Stimulated activated CD4-positive, alpha-beta T cell treated with anti-CD3 and anti-CD28 coated beads, TNF-alpha, amount 100 ng/mL, for 1 hour (primary cell): ENCODE results near the gene OTULINL.
"Not testable (repeated sequence)": the region's sequence is repeated elsewhere in the genome, so short reads cannot be mapped to it uniquely, and the experiment has no call there.

Experiments used
- DNase-seq, 3 donors: peaks; one replicate each; pipeline ENCODE4 v3.0.0-alpha.2; 2020; ENCODE audit warnings: low read depth in 3 of 3, low spot score in 1 of 3

OTULINL gene

DNA sequence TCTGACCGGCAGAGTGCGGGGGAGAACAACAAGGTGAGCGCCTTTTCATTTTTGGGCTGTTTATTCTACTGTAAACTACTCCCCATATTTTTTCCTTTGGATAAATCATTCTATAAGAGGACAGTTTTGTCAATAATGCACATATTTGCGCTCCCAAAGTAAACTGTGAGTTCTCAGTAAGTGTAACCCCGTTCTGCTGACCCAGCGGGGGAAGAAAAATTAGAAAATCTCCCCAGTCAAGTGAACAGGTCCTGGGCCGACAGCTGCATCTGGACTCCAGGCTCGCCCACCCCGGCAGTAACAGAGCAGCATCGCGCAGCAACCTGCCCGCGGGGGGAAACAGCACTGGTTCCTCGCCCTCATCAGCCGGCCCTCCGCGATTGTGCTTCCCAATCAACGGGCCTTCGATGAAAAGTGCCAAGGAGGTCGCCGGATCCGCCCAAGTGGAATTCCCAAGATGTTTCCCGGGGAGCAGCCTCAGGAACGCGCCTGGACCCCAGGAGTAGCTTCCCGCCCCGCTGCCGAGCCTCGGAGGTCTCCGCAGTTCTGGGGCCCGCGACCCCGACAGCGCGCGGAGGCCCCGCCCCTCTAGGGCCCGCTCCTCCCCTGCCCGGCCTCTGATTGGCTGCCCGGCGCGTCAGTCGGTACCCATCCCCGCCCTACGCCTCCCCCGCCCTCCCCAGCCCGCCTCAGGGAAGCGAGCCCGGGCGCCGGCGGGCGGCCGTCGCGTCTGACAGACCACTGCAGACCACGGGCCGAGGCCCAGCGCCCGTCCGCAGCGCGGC is at the start of gene OTULINL:
OTULINL (plus strand) TSS at position 687 of the 785 bp plus-strand sequence. CDS start 103 bp downstream, outside the sequence.
- peak; percentile 70 to 87 (median 79) for DNase-seq

DNA sequence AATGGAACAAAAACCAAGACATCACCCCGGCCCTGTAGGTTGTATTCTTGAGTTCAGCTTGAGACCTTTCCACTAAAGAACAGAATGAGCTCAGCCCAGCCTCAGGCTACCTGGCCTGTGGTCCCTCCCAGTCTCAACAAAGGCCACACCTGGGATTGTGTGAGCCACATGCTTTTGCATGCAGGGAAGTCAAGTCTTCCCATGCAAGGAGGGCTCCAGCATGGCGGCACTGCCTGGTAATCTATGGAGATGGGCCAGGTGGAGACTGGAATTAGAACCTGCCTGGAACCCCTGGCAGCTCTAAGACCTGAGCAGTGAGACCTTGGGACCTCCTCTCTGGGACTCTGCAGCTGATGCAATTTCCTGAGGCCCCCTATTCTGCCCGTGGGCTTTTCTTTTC is 49.4 kb upstream of the OTULINL start:
- no peak for DNase-seq

DNA sequence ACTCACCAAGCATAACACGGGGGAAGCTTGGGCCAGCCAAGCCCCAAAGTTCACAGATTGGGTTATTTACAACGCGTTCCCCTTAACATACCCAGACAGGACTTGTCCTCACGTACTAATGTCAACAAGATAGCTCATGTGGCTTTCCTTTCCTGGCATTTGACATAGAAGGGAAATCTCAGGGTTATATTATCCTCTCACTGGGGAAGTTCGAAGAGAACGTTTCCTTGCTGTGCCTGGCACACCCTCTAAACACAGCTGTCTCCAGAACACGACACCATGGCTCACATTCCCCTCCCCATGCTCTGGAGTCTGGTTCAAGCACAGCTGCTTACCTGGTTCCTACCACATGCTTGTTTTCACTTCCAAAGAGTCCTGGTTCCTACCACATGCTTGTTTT is 46.8 kb upstream of the OTULINL start:
- no peak for DNase-seq

DNA sequence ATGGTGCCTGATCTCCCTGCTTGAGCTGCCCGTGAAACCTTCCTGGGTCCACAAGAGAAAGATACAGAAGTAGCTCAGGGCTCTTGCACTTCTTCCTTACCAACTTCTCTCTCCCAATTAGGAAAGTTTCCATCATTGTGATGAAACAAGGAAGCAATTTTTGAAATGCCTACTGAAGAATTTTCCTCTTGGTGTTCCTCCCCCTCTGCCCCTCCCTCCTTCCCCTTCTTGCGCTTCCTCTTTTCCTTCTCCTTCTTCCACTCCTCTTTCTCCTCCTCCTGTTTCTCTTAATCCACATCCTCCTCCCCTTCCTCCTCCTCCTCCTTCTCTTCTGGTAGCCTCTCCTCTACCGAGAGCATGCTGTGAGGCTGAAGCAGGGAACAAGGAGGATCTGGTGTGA is 36.3 kb upstream of the OTULINL start:
- DNase-seq, result no peak

DNA sequence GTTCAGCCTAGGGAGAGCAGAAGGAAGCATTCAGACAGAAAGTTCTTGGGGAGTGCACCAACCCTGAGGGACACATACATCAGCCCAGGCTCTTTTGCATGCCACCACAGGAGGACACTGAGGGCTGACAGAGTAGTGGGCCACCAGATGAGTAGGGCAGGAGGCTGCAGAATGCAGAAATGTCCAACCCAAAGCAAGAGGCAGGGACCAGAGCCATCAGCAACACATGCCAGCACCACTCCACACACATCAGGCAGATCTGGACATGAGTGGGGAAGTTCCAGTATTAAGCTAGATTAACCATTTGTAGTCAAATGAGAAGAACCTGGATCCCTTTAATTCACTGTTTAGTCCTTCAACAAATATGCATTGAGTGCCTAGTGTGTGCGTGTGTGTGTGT is 35.7 kb upstream of the OTULINL start:
- no peak for DNase-seq

DNA sequence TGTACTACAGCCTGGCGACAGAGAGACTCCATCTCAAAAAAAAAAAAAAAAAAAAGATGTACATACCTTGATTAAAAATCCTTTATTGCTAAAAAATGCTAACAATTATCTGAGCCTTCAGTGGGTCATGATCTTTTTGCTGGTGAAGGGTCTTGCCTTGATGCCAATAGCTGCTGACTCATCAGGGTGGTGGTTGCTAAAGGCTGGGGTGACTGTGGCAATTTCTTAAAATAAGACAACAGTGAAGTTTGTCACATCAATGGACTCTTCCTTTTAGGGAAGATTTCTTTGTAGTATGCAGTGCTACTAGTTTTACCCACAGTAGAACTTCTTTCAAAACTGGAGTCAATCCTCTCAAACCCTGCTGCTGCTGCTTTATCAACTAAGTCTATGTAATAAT is 33.9 kb upstream of the OTULINL start:
- DNase-seq, result no peak

DNA sequence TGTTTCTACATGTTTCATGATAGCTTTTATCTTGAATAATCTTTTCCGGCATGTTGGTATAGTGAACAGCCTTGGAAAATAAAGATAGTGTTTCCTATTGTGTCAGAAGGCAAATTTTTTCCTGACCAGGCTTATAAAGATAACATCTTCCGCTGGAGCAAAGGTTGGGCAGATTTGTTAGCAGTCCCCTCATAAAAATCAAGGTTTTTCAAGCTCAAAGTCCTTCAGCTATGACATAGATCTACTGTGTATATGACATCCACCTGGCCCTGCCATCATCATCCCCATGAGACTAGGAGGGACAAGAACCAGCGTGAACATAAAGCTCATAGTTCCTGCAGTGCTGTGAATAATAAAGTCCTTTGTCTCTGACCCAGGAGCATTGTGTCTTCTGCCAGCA is 30.4 kb upstream of the OTULINL start:
- DNase-seq, result no peak

DNA sequence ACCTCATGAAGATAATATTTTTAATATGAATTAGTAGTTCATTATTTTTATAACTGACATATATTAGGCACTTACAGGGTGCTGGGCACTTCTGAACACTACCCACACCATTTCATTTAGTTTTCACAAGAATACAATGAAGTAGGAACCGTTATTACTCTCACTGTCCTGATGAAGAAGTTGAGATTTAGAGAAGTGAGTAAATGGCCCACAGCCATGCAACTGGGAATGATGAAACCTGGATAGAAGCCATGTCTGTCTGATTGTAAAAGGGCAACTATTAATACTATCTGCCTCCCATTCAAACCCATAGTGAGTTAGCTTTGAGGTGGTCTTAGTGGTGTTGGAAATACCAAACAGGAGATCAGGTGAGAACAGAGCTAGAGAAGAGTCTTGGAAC is 29.6 kb upstream of the OTULINL start:
- no peak for DNase-seq

DNA sequence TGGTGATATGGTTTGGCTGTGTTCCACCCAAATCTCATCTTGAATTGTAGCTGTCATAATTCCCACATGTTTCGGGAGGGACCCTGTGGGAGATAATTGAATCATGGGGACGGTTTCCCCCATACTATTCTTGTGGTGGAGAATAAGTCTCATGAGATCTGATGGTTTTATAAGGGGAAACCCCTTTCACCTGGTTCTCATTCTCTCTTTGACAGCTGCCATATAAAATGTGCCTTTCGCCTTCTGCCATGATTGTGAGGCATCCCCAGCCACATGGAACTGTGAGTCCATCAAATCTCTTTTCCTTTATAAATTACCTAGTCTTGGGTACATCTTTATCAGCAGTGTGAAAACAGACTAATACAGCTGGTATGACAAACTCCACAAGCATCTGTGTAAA is 27.3 kb upstream of the OTULINL start:
- DNase-seq, result not testable (repeated sequence)

DNA sequence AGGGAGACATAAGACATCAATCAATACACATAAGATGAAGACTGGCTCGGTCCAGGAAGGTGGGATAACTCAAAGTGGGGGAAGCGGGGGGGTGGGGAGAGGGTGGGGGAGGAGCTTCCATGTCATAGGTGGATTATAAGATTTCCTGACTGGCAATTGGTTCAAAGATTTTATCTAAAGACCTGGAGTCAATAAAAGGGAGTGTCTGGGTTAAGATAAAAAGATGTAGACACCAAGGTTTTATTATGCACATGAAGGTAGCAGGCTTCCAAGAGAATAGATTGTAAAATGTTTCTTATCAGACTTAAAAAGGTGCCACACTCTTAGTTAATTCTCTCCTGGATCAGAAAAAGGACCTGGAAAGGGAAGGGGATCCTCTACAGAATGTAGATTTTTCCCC is 25.6 kb upstream of the OTULINL start:
- DNase-seq, result no peak

DNA sequence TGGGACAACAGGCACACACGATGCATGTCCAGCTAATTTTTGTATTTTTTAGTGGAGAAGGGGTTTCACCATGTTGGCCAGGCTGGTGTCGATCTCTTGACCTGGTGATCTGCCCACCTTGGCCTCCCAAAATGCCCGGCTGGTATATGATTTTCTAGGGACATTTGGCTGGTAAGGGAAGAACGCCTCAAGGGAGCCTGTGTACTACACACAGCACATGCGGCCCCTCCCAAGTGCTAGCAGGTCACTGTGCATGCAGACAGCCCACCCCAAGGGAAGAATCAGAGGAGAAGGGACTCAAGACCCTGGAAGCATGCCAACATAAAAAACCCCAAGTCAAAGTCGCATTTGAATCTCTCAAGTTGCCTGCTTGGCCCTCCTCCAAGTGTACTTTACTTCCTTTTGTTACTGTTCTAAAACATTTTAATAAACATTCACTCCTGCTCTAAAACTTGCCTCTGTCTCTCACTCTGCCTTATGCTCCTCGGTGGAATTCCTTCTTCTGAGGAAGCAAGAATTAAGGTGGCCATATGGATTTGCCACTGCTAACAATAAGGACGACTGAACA is 24.3 kb upstream of the OTULINL start:
- no peak for DNase-seq

DNA sequence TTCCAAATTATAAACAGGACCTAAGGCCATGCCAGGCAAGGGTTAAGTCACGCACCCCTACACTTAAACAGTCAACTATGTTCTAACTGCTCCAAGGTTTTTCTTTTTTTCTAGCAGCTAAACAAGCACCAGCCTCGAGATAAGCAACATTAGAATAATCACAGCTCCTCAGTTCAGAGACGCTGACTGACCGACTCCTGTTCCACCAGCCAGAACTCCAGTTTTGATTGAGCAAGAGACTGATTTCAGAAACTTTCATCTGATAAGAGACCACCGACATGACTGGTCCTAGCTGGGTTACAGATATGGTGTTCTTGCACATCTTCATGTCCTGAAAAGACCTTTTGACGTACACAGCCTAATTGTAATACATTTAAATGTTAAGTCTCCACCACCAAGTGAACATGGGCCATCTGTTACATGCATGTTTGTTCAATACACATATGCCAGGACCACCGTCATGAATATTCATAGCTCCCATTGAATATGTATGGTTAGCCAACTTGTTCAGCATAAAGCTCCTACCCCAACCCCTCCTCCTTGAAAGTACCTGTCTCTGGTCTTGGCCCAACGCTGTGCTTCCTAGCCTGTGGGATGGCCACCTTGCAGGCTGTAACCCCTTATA is 23.7 kb upstream of the OTULINL start:
- DNase-seq, result no peak

DNA sequence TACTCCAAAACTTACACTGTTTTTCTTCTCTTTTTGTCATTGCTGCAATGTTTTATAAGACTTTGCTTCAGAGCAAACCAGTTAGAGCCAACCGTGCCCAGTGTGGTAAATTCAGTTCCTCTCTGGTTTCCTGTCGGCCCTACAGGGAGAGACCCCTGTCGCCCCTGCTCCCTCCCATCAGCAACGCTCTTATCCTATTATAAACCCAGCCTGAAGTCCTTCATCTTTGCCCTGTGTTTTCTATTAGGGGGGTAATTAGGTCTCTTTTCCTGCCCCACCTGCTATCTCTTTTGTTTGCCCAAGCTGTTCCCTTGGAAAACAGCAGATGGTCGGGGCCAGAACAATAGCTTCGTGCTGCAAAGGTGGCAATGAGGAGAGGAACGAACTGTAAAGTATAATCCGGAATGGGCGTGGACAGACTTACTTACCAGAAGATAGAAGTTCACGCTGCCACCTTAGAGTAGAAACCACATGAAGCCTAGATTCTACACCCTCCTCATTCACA is 21.4 kb upstream of the OTULINL start:
- no peak for DNase-seq

DNA sequence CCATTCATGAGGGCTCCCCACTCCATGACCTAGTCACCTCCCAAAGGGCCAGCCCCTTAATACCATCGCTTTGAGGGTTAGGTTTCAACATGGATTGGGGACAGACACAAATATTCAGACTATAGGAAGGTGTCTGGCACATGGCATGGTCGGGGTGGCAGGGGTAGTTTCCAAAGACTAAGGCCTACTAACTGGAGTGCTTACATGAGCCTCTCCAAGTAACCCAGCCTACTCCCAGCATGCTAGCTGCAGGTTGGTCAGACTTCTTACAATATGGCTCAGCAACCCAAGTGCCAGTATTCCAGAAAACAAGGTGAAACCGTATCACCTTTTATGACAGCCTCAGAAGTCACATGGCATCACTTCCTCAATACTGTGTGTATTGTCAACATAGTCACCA is 19.9 kb upstream of the OTULINL start:
- no peak for DNase-seq

DNA sequence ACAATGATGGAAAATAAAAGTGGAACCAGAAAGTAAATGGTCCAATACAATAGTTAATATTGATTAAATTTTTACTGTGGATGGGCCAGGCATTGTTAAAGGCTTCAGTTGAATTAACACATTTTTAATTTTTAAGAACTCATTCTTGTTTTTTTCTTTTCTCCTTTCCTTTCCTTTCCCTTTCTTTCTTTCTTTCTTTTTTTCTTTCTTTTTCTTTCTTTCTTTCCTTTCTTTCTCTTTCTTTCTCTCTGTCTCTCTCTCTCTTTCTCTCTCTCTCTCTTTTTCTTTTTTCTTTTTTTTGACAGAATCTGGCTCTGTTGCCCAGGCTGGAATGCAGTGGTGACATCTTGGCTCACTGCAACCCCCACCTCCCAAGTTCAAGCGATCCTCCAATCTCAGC is 13.3 kb upstream of the OTULINL start:
- DNase-seq, result no peak

DNA sequence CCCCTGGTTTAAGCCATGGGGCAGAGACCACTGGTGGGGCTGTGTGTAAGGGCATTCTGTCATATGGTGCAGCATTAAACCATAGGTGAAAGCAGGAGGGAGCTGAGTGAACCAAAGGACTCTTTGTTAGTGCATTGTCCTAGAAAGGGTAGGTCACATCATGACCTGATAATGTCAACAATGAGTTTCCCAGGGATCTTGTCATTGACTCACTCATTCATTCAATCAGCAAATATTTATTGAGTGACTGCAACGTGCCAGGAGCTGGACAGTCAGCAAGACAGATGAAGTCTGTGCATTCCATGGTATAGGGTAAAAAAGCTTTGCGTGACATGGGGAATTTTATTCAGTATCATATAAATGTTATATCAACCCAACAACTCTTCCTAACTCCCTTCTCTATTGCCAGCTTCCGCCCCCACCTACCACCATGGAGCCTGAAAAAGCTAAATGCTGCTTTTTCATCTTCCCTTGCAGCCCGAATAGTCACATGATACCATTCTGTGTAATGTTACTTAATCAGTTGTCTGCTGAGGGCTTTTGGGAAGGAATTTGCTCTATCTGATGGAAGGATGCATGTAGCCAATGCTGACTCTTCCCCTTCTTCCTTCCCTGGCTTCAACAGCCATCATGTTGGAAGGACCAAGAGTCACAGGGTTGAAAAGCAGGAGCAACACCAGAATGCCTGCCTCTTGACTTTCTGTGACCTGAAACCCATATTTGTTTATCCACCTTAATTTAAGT is 11.5 kb upstream of the OTULINL start:
- no peak for DNase-seq

DNA sequence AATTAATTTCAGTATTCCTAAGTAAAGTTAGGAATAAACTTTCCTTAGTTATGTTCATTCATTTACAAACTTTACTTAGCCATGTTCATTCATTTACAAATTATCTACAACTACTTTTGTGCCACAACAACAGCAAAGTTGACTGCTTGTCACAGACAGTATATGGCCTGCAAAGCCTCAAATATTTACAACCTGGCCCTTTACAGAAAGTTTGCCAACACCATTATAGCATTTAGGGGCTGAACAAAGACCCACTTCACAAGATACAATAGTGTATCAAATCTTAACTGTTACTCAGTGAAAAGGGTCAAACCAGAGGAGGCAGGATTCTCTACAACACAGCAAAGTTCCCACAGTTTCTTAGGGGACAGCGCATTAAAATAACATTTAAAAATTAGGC is 9.7 kb upstream of the OTULINL start:
- no peak for DNase-seq

DNA sequence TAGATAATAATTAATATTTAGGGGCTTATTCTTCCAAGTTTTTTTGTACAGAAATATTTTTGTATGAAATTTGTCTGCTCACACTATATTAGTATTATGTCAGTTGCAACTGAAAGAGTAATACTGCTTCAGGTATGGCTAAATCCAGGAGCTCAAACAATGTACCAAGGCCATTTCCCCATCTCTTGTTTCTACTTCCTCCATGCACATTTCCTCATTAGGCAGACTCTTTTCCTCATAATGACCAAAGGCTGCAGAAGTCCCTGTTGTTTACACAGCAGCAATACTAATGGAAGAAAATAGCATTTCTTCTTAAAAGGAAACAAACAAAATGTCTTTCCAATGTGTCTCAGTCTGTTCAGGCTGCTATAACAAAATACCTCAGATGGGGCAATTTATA is 9.2 kb upstream of the OTULINL start:
- DNase-seq, result no peak

DNA sequence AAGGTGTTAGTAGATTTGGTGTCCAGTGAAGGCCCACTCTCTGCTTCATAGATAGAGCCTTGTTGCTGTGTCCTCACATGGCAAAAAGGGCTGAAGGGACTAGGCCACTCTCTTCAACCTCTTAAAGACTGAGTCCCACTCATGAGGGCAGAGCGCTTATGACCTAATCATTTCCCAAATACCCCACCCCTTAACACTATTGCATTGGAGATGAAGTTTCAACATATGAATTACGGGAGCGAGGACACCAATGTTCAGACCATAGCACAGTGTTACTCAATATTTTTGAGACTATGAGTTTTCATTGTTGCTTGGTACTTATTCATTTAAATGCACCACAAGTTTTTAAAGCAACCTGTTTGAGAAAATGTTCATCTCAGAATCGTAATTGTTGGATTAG is 8.8 kb upstream of the OTULINL start:
- DNase-seq, result no peak

DNA sequence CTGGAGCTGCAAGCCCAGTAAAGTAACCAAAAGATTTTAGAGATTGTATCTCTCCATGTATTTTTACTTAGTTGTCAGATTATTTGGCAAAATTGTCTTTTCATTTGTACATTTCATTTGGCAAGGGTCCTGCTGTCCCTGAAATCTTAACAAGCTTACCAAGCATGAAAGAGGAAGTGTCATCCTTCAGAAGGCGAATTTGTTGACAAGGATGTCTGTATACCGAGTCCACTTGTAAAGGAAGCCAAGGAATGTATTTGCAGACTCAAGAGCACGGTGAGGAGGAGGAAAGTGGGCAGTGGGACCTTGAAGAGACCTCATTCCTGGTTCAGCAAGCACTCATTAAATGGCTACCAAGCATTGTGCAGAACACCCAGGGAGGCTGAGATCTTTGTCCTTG is 7.5 kb upstream of the OTULINL start:
- DNase-seq, result no peak

DNA sequence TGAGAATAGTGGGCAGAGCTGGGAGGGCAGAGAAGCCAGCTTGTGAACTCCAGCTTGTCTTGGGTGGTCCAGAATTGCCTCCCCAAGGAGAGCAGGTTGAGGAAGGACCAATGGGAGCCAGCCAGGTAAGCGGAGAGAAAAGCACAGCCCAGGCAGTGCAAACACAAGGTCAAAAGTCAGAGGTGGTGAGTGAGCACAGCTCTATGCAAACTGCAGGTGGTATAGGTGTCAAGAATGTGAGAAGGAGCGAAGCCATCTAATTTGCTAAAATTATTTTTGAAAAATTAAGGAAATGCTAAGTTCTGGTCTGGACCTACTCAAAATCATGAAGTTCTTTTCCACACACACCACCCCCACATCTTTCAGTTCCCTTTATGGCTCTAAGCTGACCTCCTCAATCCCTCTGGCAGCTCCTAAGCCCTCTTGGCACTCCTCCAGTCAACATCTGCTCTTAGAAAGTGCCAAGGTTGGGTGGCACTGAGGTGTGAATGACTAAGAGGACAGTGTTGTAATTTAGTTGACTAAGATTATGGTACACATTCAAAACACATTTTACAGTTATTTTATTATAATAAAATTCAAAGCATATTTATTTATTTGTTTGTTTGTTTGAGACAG is 6.6 kb upstream of the OTULINL start:
- DNase-seq, result no peak
